Neuronal stem cell (in vitro differentiated cells): Measurements from ENCODE around the gene CARMIL1.

Experiments used
- DNase-seq: peaks from one replicate; pipeline ENCODE4 v3.0.0-alpha.2; 2013; ENCODE audit warnings: low spot score
- H2AFZ ChIP-seq: one replicate; pipeline ENCODE4 v1.6.1; 2013; ENCODE audit warnings: mild to moderate bottlenecking, low read length, inconsistent platforms
- H2AK5ac ChIP-seq: 2 replicates; pipeline ENCODE4 v1.6.1; 2013; ENCODE audit warnings: low read depth, mild to moderate bottlenecking, inconsistent platforms, low read length, moderate library complexity, mixed read lengths
- H2BK120ac ChIP-seq: 2 replicates; pipeline ENCODE4 v1.6.1; 2013; ENCODE audit warnings: low read depth, mild to moderate bottlenecking, inconsistent platforms, low read length, moderate library complexity, mixed read lengths
- H2BK12ac ChIP-seq: one replicate; pipeline ENCODE4 v1.6.1; 2013; ENCODE audit warnings: low read length, inconsistent platforms
- H2BK15ac ChIP-seq: 2 replicates; pipeline ENCODE4 v1.6.1; 2013; ENCODE audit warnings: mild to moderate bottlenecking, low read length, inconsistent platforms, mixed read lengths
- H2BK5ac ChIP-seq: one replicate; pipeline ENCODE4 v1.6.1; 2013; ENCODE audit warnings: inconsistent platforms, mild to moderate bottlenecking, low read length, moderate library complexity
- H3K14ac ChIP-seq: one replicate; pipeline ENCODE4 v1.6.1; 2013; ENCODE audit warnings: low read length, inconsistent platforms
- H3K18ac ChIP-seq: 2 replicates; pipeline ENCODE4 v1.6.1; 2013; ENCODE audit warnings: low read length, inconsistent platforms
- H3K23ac ChIP-seq: 2 replicates; pipeline ENCODE4 v1.6.1; 2013; ENCODE audit warnings: low read depth, mild to moderate bottlenecking, mixed read lengths, low read length, inconsistent platforms; ENCODE audit not compliant: poor library complexity
- H3K27ac ChIP-seq: replicated peaks from 3 replicates; pipeline ENCODE4 v1.5.1; 2013; ENCODE audit warnings: low read length, inconsistent platforms
- H3K27me3 ChIP-seq, 3 experiments: 2 replicates each; pipeline ENCODE4 v1.6.1; 2013; ENCODE audit warnings: low read length in 3 of 3, mild to moderate bottlenecking in 2 of 3, inconsistent platforms in 1 of 3, low read depth in 1 of 3, mixed read lengths in 1 of 3, moderate library complexity in 1 of 3; ENCODE audit not compliant: control insufficient read depth in 3 of 3, insufficient read depth in 3 of 3
- H3K36me3 ChIP-seq, 2 donors: replicated peaks in 1 of 2; 2 replicates each; pipeline ENCODE4 v1.6.1; 2013; ENCODE audit warnings: low read length in 2 of 2; ENCODE audit not compliant: control insufficient read depth in 2 of 2, insufficient read depth in 2 of 2
- H3K4ac ChIP-seq: 2 replicates; pipeline ENCODE4 v1.6.1; 2013; ENCODE audit warnings: inconsistent platforms, mild to moderate bottlenecking, low read length, moderate library complexity
- H3K4me1 ChIP-seq, 2 donors: 1 replicate in 1 of 2; 2 replicates in 1 of 2; pipeline ENCODE4 v1.6.1; 2013; ENCODE audit warnings: low read length in 2 of 2, low read depth in 1 of 2; ENCODE audit not compliant: control insufficient read depth in 2 of 2, insufficient read depth in 1 of 2
- H3K4me2 ChIP-seq: one replicate; pipeline ENCODE4 v1.6.1; 2013; ENCODE audit warnings: mild to moderate bottlenecking, low read length, inconsistent platforms; ENCODE audit not compliant: insufficient read depth, poor library complexity, severe bottlenecking
- H3K4me3 ChIP-seq, 2 donors: 2 replicates each; pipeline ENCODE4 v1.5.1; 2013; ENCODE audit warnings: low read length in 2 of 2, mild to moderate bottlenecking in 2 of 2, inconsistent platforms in 1 of 2, moderate library complexity in 1 of 2
- H3K79me1 ChIP-seq: one replicate; pipeline ENCODE4 v1.6.1; 2013; ENCODE audit warnings: low read depth, mild to moderate bottlenecking, inconsistent platforms, low read length, moderate library complexity
- H3K9ac ChIP-seq: one replicate; pipeline ENCODE4 v1.6.1; 2013; ENCODE audit warnings: mild to moderate bottlenecking, low read depth, low read length, inconsistent platforms; ENCODE audit not compliant: poor library complexity
- H3K9me3 ChIP-seq, 2 donors: replicated peaks in 1 of 2; 2 replicates each; pipeline versions ENCODE3 to v1.6.1; 2013; ENCODE audit warnings: low read length in 2 of 2, mild to moderate bottlenecking in 2 of 2, inconsistent platforms in 1 of 2, low read depth in 1 of 2, mixed read lengths in 1 of 2, moderate library complexity in 1 of 2; ENCODE audit not compliant: control insufficient read depth in 2 of 2, insufficient read depth in 1 of 2
- H4K8ac ChIP-seq: one replicate; pipeline ENCODE4 v1.6.1; 2013; ENCODE audit warnings: low read depth, mild to moderate bottlenecking, inconsistent platforms, low read length, moderate library complexity
- H4K91ac ChIP-seq: one replicate; pipeline ENCODE4 v1.6.1; 2013; ENCODE audit warnings: low read length, low read depth, mild to moderate bottlenecking, inconsistent platforms; ENCODE audit not compliant: poor library complexity
- WGBS, 2 donors: extraction: QIAGEN DNeasy Blood & Tissue Kit; methylation state at CpG; one replicate each; pipeline ENCODE4 v1.1.7; 2013; ENCODE audit warnings: missing lambda C conversion rate in 2 of 2, mixed read lengths in 1 of 2; ENCODE audit not compliant: insufficient read length in 2 of 2, insufficient replicate concordance in 1 of 2; ENCODE audit errors: extremely low coverage in 2 of 2; 5-methylcytosine and 5-hydroxymethylcytosine counted together

CARMIL1 gene

DNA sequence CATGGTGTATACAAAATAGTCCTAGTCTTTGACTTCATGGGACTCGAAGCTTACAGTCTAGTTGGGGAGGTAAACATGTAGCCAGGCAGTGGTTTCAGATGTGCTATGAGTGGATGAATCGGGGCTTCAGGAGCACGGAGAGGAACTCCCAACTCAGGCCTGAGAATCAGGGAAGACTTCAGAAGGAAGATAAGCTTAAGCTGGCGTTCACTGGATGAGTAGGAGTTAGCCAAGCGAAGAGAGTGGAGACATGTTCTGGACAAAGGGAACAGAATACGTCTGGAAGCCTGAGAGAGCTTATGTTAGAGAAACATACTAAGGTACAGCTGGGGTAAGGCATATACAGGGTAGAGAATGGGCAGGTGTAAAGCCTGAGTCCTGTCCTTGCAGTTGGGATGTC is 8.8 kb downstream of the CARMIL1 start:
- DNase-seq = no peak
- no peaks in the 10 kb centered on the region for H3K9me3 ChIP-seq
- no peak overlapping the region for H2AFZ ChIP-seq
- no peak overlapping the region for H3K9ac ChIP-seq
- H2AK5ac ChIP-seq = no peak overlapping the region
- no CpG with 5 or more reads among the region's 6 CpGs for WGBS, 2 donors
- H2BK120ac ChIP-seq = no peak overlapping the region
- peaks cover 0 to 3% of the 10 kb centered on the region in 2 donors for H3K4me1 ChIP-seq
- H3K79me1 ChIP-seq = no peaks in the 10 kb centered on the region
- no peak overlapping the region for H3K4ac ChIP-seq
- no peak overlapping the region for H3K27ac ChIP-seq
- no peak overlapping the region for H3K23ac ChIP-seq
- no peak overlapping the region for H3K18ac ChIP-seq
- no peak overlapping the region for H4K91ac ChIP-seq
- H3K4me2 ChIP-seq = no peak overlapping the region
- no peak overlapping the region for H4K8ac ChIP-seq
- no peak overlapping the region for H3K4me3 ChIP-seq
- no peak overlapping the region for H2BK15ac ChIP-seq
- no peak overlapping the region for H2BK12ac ChIP-seq
- no peaks in the 10 kb centered on the region for H3K27me3 ChIP-seq
- H3K14ac ChIP-seq = no peak overlapping the region
- no peak overlapping the region for H2BK5ac ChIP-seq
- H3K36me3 ChIP-seq = no peaks in the 10 kb centered on the region

DNA sequence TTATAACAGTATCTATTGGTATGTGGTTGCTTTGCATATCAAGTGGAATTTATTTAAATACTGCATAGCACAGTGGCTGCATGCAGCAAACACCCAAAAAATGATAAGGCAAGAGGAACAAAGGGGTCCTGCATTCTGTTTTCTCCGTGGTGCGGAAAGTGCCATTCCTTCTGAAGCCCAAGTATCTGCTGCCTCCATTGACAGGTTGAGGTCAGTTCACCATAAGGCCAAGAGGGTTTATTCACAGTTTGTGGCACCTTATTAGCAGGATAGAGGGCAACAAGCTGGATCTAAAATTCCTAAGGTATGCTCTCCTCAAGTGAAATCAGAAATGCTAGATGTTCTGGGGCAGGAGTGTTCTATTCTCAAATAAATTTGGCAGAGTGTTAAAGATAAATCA is 9.3 kb downstream of the CARMIL1 start:
- WGBS, 2 donors = no CpG with 5 or more reads among the region's 2 CpGs
- Histone ChIP-seq H2BK5ac (no peak overlapping the region), H3K4me2 (no peak overlapping the region)

DNA sequence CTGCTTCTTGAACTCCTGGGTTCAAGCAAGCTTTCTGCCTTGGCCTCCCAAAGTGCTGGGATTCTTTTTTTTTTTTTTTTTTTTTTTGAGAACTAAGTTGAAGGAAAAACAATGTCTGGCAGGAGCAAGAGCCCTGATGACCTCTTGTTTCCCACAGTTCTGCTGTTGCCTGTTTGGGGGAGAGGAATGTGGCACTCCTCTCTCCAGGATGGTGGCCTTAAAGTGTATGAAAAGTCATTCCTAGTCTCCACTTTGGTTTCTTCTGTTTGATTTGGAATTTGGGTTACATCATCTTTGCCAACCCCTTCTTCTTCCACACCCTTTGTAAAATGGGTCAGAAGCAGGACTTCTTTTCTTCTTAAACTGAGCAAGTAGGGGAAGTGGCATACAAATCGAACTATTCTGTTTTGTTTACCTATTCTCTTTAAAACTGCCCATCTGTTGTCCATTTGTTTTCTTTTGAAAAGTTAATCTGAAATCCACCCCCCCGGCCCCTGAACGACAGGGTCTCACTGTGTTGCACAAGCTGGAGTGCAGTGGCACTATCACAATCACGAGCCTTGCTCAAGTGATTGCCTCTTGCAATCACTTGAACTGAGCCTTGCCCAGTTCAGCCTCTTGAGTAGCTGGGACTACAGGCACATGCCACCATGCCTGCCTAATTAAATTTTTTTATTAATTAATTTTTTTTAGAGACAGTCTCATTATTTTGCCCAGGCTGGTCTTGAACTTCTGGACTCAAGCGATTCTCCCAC is 11.3 kb downstream of the CARMIL1 start:
- Histone ChIP-seq H3K27me3 (no peaks in the 10 kb centered on the region), H3K9me3 (no peaks in the 10 kb centered on the region), H4K8ac (no peak overlapping the region), H3K27ac (no peak overlapping the region), H3K9ac (no peak overlapping the region), H3K23ac (no peak overlapping the region), H2AK5ac (no peak overlapping the region), H4K91ac (no peak overlapping the region), H2BK15ac (no peak overlapping the region), H3K79me1 (no peaks in the 10 kb centered on the region), H2BK120ac (no peak overlapping the region), H2AFZ (no peak overlapping the region), H3K4ac (no peak overlapping the region), H3K4me3 (no peak overlapping the region), H3K4me1 (peaks cover 0 to 3% of the 10 kb centered on the region in 2 donors), H3K36me3 (no peaks in the 10 kb centered on the region), H2BK5ac (no peak overlapping the region), H3K4me2 (no peak overlapping the region), H3K14ac (no peak overlapping the region), H2BK12ac (no peak overlapping the region), H3K18ac (no peak overlapping the region)
- no peak for DNase-seq
- WGBS, 2 donors = no CpG with 5 or more reads among the region's 5 CpGs

More for the DNA sequence above, 9.3 kb downstream of the CARMIL1 start:
- Histone ChIP-seq H3K4me3 (no peak overlapping the region), H3K4me1 (peaks cover 0 to 3% of the 10 kb centered on the region in 2 donors), H2BK12ac (no peak overlapping the region), H3K79me1 (no peaks in the 10 kb centered on the region), H3K9me3 (no peaks in the 10 kb centered on the region), H2AFZ (no peak overlapping the region), H4K8ac (no peak overlapping the region), H2BK120ac (no peak overlapping the region), H4K91ac (no peak overlapping the region), H3K18ac (no peak overlapping the region), H3K27ac (no peak overlapping the region), H3K36me3 (no peaks in the 10 kb centered on the region), H3K27me3 (no peaks in the 10 kb centered on the region), H2BK15ac (no peak overlapping the region), H2AK5ac (no peak overlapping the region), H3K14ac (no peak overlapping the region), H3K9ac (no peak overlapping the region), H3K4ac (no peak overlapping the region), H3K23ac (no peak overlapping the region)
- no peak for DNase-seq

DNA sequence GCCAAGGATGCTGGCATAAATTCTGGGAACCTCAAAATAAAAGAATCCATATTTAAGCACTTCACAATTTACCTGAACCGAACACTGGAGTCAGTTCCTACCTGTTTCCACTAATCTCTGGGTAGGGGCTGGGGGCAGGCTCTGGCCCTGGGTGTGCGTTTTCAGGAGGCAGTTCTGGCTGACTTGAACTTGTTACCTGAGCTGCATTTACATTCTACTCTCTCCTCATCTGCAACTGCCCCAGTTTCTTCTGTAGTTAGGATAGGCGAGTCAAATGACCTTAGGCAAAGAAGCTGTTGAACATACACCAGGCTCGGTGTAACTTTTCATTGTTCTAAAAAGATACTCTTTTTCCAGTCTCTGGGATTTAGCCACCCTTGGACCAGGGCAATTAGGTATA is 13.2 kb downstream of the CARMIL1 start:
- H3K9ac ChIP-seq = no peak overlapping the region
- H3K4me2 ChIP-seq = no peak overlapping the region
- no peak overlapping the region for H3K4me3 ChIP-seq
- no peaks in the 10 kb centered on the region for H3K9me3 ChIP-seq
- no peak overlapping the region for H2BK15ac ChIP-seq
- H3K27ac ChIP-seq = no peak overlapping the region
- H3K27me3 ChIP-seq = no peaks in the 10 kb centered on the region
- H2BK120ac ChIP-seq = no peak overlapping the region
- no peak overlapping the region for H3K18ac ChIP-seq
- no peak overlapping the region for H2BK12ac ChIP-seq
- H4K8ac ChIP-seq = no peak overlapping the region
- H2AFZ ChIP-seq = no peak overlapping the region
- WGBS, 2 donors = no CpG with 5 or more reads among the region's 4 CpGs
- H3K36me3 ChIP-seq = no peaks in the 10 kb centered on the region
- H3K4me1 ChIP-seq = peaks cover 0 to 3% of the 10 kb centered on the region in 2 donors
- no peak overlapping the region for H3K4ac ChIP-seq
- H3K23ac ChIP-seq = no peak overlapping the region
- no peak overlapping the region for H4K91ac ChIP-seq
- no peak for DNase-seq
- H2AK5ac ChIP-seq = no peak overlapping the region
- H3K14ac ChIP-seq = no peak overlapping the region
- no peak overlapping the region for H2BK5ac ChIP-seq
- no peaks in the 10 kb centered on the region for H3K79me1 ChIP-seq
